Amygdala (tissue), 56 donors: ENCODE measurements around the gene EDDM3A.
"Not testable (repeated sequence)": the region's sequence is repeated elsewhere in the genome, so short reads cannot be mapped to it uniquely, and the experiment has no call there.

ENCODE experiments used
- DNase-seq, 56 donors: peaks; one replicate each; lab custom pipeline; 2025; lab: John Stamatoyannopoulos, UW

The EDDM3A gene, protein sequence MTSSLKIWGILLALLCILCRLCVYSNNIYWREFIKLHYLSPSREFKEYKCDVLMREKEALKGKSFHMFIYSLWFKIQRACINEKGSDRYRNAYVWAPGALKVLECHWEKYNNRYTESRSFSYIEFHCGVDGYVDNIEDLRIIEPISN

DNA sequence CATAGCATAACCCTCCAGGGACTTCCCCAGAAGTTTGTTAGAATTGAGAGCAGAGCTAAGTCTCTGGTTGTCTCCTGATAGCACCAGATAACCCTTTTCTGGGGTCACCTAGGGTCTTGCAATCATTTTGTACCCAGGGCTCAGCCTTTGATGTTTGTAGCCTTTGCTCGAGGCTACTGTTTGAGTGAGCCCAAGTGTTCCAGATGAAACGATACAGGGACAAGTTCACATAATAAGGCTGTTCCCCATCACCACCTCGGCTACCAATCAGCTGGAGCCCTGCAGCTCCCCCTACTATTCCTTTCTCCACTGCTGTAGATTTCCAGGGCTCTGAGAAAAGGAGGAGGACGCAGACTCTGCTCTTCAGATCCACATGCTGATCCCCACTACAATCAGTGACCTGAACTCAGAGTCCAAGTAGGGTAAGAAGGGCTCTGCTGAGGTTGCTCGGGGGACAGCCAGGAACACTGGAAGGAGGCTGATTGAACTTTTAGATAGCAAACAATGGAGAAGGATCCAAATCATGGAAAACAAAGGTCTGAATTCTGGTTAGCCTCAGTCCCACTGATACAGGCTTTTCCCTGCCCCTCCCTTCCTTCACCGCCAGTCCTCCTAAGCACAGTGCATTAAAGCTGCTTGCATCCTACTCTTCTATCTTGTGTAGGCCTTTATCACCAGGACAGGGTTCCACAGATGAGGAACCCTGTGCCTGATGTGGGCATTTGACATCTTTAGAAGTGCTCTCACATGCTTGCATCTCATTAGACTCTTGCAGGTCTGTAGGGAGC lies at the start of gene EDDM3A:
Gene EDDM3A, plus strand, starts transcription at position 317 of the 788 bp plus-strand sequence. CDS start 1,694 bp downstream, outside the sequence.
- DNase-seq: no peak

DNA sequence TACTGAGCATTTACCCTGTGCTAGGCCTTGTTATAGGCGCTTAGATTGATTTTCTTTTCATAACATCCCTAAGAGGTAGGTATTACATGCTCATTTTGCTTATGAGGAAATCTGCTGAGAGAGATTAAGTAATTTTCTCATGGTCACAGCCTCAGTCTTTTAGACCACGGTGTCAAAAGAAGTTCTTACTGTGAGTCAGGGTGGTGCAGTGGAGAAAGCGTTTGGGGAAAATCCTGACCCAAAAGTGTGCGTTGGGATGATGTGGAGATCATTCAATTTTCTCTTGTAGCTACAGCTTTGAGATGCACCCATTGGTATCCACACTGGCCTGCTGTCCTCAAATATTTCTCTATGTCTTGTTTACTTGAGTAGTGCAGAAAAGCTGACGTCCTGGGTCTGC lies 48.9 kb upstream of the EDDM3A start:
- DNase-seq: no peak

DNA sequence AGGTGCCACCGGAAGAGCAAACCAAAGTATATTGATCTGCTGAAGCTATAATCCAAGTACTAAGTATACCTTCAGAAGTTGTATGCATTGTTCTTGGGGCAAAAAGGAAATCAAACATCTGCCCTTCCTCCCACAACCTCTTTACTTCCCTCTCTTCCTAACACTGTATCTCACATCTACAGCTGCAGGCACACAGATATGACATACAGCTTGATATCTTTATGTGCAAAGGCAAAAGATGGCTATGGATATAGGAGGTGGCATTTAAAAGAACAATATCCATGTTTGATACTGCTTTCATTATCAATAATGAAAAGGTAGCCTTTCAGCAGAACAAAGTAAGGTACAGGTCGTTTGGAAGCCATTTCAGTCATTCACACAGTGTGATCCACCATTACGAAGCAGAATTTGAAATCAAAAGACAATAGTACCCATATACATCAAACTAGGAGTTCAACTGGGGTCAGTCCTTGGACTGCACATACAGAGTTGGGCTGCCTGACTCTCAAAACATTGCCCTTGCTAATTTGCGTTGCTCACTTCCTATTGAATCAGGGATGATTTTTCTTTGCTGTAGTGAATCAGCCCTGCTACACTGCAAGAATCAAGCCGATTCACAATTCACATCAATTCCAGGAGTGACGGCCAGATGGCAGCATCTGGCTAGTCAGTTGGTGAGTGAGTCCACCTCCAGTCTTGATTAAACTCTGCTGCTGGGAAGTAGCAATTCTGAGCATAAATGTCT lies 48.2 kb upstream of the EDDM3A start:
- peak in 47 of 56 donors; percentile 0 to 89 (median 46) for DNase-seq

DNA sequence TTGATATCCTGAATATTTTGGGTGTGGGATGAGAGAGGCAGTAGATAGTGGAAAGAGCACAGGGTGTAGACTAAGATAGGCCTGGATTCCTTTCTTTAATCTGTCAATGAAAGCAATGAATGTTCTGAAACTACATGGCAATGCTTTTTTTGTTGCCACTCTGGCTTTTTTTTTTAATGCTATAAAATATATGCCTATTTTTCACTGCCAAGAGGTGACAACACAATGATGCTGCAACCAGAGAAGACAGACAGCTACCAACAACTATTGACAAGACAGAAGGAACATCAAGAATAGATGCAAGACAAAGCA lies 47.7 kb upstream of the EDDM3A start:
- no peak for DNase-seq

DNA sequence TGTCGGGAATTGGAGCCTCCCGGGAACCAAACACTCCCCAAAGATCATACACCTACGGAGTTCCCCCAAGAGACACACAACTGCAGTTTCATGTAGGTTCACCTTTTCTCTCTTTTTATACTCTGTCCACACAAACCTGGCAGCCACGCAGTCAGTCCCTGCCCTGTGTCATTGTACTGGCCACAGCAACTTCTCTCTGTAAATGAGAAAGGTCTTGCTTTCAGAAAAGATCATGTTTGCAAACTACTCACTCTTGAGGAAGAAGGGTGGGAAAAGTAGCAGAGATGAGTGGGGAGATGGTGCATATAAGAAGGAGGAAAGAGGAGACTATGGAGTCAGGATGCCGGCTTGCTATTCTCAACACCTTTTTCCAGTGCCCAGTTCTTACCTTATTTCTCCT lies 46.8 kb upstream of the EDDM3A start:
- DNase-seq: no peak

DNA sequence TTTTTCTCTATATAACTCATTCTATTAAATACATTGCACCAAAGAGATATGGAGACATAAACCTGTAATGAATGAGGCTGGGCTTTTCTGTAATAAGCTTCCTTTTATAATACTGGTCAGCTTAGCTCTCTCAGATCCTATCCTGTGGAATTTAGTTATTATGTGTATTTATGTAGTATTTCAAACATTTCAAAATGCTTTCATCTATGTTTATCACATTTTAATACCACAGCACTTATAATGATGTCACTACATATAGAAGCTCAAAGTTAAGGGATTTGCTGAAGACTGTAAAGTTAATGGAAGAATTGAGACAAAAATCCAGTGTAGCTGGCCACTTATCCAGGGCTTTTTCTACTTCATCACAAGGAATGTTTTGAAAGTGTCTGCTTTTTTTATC lies 45.8 kb upstream of the EDDM3A start:
- DNase-seq: no peak

DNA sequence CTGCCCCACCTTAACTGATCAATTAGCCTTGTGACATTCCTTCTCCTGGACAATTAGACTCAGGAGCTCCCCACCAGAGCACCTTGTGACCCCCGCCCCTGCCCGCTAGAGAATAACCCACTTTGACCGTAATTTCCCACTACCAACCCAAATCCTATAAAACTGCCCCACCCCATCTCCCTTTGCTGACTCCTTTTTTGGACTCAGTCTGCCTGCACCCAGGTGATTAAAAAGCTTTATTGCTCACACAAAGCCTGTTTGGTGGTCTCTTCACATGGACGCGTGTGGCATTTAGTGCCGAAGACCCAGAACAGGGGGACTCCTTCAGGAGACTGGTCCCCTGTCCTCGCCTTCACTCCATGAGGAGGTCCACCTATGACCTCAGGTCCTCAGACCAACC lies 44.7 kb upstream of the EDDM3A start:
- DNase-seq: not testable (repeated sequence)

DNA sequence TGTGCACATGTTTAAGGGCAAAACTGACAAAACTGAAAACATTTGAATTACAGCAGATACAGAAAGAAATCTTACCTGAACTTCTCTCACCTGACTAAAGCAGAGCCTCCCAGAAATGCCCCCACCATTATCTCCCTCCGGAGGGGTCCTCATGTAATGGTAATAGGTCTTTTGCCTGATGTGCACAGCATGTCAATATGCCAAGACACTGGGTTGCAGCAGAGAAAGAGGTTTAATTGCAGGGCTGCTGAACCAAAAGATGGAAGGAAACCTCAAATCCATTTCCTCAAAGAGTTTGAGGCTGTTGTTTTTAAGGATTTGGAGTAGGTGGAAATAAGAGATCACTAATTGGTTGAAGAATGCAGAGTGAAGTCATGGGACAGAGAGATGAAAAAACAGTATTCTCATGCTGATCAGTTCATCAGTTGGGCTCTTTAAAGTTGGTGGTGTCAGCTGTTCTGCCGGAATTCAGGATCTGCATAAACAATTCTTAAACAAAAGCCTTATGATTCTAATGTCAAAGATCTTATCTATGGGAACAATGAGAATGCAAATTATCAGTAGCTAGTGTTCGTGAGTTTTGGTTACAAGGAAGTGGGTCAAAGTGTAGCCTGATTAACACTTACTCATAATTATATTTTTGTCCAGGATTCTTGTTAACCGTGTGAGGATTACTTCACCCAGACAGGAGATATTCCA lies 38.9 kb upstream of the EDDM3A start:
- DNase-seq: no peak

DNA sequence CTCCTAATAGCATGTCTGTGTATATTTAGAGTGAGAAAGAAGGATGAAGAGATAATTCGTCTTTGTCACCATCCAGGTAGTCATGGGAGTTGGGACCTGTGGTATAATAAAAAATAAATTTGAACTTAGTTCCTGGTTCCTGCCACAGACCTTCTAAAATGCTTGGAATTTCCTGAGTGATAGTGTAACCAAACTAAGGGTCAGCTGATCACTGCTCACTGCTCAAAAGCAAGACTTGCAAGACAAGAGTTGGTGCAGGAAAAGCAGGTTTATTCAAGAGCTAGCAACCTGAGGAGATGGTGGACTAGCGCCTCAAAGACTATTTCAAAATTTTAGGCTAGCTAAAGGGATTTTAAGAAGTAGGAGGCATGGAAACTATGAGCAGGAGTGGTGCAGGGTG lies 38.1 kb upstream of the EDDM3A start:
- no peak for DNase-seq

DNA sequence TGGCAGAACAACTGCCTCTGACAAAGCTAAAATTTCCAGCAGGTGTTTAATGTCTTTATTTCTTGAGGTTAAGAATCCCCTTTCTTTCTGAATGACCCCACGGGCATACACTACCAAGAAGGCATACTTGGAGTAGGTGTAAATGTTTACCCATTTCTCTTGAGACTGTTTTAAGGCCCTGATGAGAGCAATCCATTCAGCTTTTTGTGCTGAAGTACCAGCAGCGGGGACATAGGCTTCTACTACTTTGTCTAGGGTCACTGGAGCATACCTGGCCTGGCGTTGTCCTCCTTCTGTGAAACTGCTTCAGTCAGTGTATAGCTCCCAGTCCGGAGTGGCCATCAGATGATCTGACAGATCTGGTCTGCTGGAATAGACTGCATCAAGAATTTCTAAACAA lies 34.4 kb upstream of the EDDM3A start:
- DNase-seq: no peak

DNA sequence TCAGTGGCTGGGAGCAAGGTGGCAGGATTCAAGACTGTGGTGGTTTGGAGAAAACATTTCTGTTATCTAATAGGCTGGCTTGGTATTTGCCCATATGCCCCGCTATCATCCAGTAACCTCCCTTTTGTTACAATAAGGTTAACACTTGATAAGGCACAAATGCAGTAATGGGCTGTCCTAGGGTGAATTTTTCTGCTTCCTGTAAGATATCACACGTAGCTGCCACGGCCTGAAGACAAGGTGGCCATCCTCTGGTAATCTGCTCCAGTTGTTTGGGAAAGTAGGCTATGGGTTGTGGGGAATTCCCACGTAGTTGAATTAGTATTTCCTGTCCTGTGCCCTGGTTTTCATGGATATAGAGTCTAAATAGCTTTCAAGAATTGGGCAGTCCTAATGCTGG lies 34.0 kb upstream of the EDDM3A start:
- no peak for DNase-seq

DNA sequence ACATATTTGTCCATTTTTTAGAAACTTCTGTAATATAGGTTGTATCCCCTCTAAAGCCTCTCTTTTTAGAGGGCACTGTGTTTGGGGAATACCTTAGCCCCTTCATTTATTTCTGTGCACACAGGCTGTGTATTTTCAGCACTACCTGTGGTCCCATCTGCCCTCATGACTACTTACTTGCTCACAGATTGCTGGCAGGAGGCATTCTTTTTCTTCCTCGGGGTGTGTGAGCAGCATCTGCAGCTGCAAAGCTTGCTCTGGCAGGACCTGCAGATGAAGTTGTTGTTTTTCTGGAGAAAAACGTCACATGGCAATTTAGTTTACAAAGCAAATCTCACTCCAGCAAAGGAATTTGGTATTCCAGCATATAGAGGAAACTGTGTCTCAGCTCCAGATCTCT lies 32.8 kb upstream of the EDDM3A start:
- no peak for DNase-seq

DNA sequence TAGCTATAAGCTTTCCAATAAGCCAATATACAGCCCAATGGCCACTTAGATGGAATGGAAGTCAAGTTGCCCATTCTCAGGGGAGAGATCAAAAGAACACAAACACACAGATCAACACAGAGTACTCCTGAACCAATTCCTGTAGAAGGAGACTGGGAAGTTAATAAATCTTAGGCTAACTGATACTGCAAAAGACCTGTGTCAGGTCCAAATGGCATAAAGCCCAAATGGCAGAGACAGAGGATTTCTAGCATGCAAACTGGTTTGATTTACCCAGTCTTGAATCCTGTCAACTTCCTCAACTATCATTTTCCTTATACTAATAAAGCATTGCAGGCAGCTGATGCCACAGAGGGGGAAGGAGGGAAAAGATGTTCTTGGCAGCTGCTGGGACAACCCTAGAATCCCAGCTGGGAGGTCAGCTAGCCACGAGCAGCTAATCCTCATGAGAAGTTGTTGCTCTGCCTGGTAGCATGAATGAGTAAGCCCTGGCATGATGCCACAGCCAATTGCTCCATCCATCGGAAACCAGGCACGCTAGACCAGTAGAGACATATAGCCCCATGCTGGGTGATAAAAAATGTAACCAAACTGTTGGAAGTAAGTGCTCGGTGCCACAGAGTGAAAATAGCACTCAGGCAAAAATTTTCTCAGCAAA lies 31.0 kb upstream of the EDDM3A start:
- peak in 29 of 56 donors; percentile 2 to 70 (median 16) for DNase-seq

DNA sequence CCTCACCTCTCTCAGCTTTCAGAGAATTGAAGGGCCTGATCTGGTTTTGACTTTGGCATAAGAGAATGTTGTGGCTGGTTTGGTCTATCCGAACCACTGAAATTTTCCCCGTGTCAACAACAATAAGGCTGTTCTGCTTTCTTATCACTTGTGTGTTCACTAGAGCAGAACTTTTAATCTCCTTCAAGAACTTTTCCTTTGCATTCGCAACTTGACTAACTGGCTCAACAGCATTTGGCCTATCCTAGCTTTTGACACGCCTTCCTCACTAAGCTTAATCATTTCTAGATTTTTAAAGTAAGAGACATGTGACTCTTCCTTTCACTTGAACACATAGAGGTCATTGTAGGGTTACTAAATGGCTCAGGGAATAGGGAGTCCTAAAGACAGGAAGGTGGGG lies 25.9 kb upstream of the EDDM3A start:
- DNase-seq: no peak

DNA sequence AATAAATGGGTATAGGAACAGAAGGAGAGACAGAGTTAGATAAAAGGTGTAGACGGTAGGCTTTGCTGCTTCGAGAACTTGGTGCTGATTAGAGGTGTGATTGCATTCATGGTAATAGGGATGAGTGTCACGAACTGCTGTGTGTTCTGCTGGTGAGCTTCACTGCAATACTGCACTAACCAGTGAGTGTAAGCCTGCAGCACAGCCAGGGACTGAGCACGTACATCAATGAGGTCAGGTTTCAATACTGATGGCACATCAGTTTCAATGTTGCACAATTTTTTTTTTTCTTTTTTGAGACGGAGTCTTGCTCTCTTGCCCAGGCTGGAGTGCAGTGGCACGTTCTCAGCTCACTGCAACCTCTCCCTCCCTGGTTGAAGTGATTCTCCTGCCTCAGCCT lies 24.9 kb upstream of the EDDM3A start:
- no peak for DNase-seq

DNA sequence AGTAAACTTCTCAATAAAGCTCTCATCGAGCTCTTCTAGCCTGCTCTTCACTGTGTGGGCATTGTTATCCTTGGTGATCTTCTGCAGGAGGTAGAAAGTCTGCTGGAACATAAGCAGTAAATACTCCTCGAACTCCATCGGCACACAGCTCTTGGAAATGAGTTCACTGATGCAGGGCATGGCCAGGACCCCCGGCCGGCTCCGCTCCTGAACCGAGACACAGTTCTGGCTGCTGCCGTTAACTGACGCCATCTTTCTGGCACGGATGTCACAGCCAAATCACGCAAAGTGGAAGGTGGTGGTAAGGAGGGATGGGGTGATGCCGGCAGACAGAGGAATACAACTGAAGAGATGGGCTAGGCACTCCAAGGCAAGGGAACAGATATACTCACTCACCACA lies 23.7 kb upstream of the EDDM3A start:
- DNase-seq: no peak

DNA sequence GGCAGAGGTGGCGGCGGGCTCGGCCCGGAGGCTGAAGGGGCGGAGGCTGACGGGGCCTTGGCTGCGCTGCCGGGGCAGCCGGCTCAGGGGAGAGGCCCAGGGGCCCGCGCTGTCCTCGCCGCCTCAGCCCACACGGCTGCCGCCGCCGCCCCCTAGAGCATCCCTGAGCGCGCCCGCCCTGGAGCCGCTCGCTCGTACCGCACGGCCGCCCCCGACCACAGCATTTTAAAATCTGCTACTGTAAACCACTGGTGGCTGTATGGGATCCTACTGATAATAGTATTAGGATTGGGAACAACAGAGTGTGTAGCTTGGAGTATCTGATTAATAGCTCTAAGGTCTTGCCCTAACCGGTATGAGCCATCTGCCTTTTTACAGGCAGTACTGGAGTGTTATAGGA lies 22.2 kb upstream of the EDDM3A start:
- DNase-seq: peak in 3 of 56 donors; percentile 1 to 16 (median 2)

DNA sequence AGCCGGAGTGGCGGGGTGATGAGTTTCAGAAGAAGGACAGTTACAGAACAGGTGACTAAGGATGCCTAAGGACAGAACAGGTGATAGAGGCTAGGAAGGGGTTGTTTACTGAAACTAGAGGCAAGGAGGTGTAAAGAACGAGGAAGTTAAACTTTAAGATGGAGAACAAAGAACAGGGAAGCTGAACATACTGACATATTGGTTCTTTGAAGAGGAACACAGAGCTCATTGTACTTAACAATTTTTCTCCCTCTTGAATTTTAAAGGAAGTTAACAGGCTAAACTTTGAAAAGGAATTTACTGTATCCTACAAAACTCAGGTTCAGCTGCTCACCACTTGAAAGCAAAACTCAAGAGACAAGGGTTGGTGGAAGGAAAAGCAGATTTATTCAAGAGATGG lies 19.6 kb upstream of the EDDM3A start:
- not testable (repeated sequence) for DNase-seq

DNA sequence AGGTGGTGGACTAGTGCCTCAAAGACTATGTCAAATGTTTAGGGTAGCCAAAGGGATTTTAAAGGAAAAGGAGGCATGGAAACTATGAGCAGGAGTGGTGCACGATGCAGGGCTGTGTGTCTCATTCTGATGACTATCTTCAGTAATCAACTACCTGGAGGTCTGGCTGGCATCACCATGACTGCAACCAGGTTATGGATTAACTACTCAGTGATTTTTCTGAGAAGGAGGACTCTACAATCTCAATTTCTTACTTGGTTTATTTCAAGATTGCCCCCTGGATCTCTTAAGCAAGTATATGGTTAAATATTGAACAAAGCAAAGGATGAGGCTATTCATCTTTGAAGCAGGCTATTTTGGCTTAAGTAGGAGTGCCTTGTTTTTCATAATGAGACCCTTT lies 19.2 kb upstream of the EDDM3A start:
- DNase-seq: no peak

DNA sequence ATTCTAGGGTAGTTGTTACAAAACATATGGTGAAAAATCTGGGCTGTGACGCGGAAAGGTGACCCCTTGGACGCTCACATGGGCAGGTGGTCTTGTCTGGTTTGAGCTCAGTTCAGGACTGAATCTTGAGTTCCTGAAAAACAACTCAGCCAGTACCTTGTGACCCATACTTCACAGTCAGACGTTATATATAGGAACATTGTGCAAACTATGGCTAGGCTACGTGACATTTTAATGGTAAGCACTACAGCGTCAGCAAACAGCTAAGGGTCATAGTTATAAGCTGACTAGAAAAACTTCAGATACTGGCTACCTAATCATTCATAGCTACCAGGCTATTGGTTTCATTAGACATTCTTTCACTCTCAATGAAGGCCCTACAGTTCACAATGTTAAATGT lies 14.8 kb upstream of the EDDM3A start:
- no peak for DNase-seq

DNA sequence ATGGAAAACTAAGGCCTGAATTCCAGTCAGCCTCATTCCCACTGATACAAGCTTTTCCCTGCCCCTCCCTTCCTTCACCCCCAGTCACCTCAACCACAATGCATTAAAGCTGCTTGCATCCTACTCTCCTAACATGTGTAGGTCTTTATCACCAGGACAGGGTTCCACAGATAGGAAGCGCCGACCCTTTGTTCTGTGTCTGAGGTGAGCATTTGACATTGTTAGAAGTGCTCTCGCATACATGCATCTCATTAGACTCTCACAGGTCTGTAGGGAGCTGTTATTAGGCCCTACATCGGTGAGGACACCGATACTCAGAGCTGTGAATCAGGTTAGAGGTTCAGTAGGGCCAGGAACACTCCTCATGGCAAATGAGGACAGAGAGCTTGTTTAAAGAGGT lies 13.2 kb upstream of the EDDM3A start:
- no peak for DNase-seq
